ENCODE measurements around the gene FBLN5. TPM values are rescaled to one million over a fixed set of nuclear protein-coding genes. Genes with fewer than 3 reads are reported as not detected.

The FBLN5 gene
- total RNA-seq, 1 experiment from 2014 or later, result not detected

DNA sequence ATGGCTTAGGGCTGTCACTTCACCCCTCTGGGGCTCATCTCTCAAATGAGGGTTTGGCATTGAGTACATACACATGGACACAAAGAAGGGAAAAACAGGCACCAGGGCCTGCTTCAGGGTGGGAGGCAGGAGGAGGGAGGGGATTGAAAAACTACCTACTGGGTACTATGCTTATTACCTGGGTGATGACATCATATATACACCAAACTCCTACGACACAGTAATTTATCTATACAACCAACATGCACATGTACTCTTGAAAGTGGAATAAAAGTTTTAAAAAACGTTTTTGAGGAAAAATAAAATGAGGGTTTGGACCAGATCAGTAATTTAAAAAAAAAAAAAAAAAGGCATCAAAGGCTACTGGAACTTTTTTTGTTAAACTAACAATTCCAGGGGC lies 76.6 kb downstream of the FBLN5 start:
- no peaks in the 10 kb centered on the region for H3K27me3 ChIP-seq (ENCODE audit: insufficient read depth, low read depth)
- intact Hi-C loops (cut with micrococcal nuclease; ENCODE audit: unreplicated experiment), result no loop called here
- no peaks in the 10 kb centered on the region for H4K20me1 ChIP-seq (ENCODE audit: insufficient read depth)
- ChIA-PET CTCF (no interaction called here), POLR2A (ENCODE audit: unreplicated experiment) (no interaction called here)
- no peaks in the 10 kb centered on the region for H3K79me2 ChIP-seq (ENCODE audit: low read depth)
- H3K9me2 ChIP-seq (ENCODE audit: insufficient read depth), result no peaks in the 10 kb centered on the region
- H3K4me2 ChIP-seq, result no peak overlapping the region
- H3K27ac ChIP-seq, result no peak overlapping the region
- BruUV-seq (replicated peaks), result no TSS peak
- no peaks in the 10 kb centered on the region for H3K36me3 ChIP-seq (ENCODE audit: low read depth)
- TF ChIP-seq, protein P1, sequence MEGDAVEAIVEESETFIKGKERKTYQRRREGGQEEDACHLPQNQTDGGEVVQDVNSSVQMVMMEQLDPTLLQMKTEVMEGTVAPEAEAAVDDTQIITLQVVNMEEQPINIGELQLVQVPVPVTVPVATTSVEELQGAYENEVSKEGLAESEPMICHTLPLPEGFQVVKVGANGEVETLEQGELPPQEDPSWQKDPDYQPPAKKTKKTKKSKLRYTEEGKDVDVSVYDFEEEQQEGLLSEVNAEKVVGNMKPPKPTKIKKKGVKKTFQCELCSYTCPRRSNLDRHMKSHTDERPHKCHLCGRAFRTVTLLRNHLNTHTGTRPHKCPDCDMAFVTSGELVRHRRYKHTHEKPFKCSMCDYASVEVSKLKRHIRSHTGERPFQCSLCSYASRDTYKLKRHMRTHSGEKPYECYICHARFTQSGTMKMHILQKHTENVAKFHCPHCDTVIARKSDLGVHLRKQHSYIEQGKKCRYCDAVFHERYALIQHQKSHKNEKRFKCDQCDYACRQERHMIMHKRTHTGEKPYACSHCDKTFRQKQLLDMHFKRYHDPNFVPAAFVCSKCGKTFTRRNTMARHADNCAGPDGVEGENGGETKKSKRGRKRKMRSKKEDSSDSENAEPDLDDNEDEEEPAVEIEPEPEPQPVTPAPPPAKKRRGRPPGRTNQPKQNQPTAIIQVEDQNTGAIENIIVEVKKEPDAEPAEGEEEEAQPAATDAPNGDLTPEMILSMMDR (conservative IDR thresholded peaks at IDR 0.05), result no peak
- TF ChIP-seq EZH2 (IDR thresholded peaks at IDR 0.05; ENCODE audit: low read depth), result no peak
- peaks cover 11% of the 10 kb centered on the region; the same call in 1 of the 2 replicates for H3F3A ChIP-seq (ENCODE audit: insufficient read depth, low read depth)
- peaks cover 33% of the 10 kb centered on the region for H3K4me1 ChIP-seq (replicated peaks; ENCODE audit: insufficient read depth)
- no peak overlapping the region for H2AFZ ChIP-seq
- H3K4me3 ChIP-seq, result no peak overlapping the region
- no peak for DNase-seq
- H3K9me3 ChIP-seq (ENCODE audit: insufficient read depth, low read depth), result no peaks in the 10 kb centered on the region

DNA sequence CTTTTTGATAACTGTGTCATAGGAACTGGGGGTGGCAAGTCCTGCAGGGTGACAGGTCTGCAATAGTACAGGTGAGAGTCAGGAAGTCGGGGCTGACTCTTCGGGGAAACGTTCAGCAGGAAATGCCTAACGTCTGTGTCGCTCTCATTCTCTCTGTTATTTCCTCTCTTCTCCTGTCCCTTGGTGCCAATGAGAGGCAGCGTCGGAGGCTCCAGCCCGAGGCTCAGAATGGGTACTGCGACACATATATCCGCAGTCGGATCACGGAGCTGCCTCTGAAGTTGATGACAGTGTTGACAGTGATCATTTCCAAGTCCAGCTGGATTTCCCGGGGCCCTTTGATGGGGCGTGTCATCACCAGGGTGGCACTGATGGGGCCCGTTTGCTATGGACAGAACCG lies 77.5 kb downstream of the FBLN5 start:
- Histone ChIP-seq H3F3A (ENCODE audit: insufficient read depth, low read depth) (peaks cover 11% of the 10 kb centered on the region; the same call in 1 of the 2 replicates), H3K4me3 (no peak overlapping the region), H3K27me3 (ENCODE audit: insufficient read depth, low read depth) (no peaks in the 10 kb centered on the region), H3K27ac (no peak overlapping the region), H3K36me3 (ENCODE audit: low read depth) (no peaks in the 10 kb centered on the region), H3K79me2 (ENCODE audit: low read depth) (no peaks in the 10 kb centered on the region), H3K4me1 (replicated peaks; ENCODE audit: insufficient read depth) (peaks cover 33% of the 10 kb centered on the region), H2AFZ (no peak overlapping the region), H4K20me1 (ENCODE audit: insufficient read depth) (no peaks in the 10 kb centered on the region), H3K9me3 (ENCODE audit: insufficient read depth, low read depth) (no peaks in the 10 kb centered on the region), H3K4me2 (no peak overlapping the region), H3K9me2 (ENCODE audit: insufficient read depth) (no peaks in the 10 kb centered on the region)
- intact Hi-C loops (cut with micrococcal nuclease; ENCODE audit: unreplicated experiment), result no loop called here
- TF ChIP-seq EZH2 (IDR thresholded peaks at IDR 0.05; ENCODE audit: low read depth), result no peak
- TF ChIP-seq, protein P1 (conservative IDR thresholded peaks at IDR 0.05), result no peak
- CTCF ChIA-PET, result no interaction called here
- no TSS peak for BruUV-seq (replicated peaks)
- DNase-seq, result peak in 1 of 2 experiments; percentile 5
- POLR2A ChIA-PET (ENCODE audit: unreplicated experiment), result no interaction called here

DNA sequence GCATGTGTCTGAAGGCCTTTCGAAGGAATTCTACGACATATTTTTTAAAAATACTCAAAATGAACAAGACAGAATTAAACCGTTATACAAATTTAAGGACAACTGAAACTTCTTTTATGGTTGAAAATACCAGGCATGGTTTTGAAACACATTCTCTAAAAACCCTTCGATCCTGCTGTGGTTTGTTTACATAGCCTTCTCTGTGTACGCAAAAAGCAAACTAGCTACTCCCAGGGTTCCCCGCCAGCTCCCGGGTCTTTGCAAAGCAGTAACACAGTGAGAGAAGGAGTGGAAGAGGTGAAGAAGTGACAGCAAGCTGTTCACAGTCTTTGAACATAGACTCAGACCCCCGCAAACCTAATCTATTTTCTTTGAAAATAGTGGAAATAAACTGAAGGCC lies 77.9 kb downstream of the FBLN5 start:
- Histone ChIP-seq H3K36me3 (ENCODE audit: low read depth) (no peaks in the 10 kb centered on the region), H3K27ac (no peak overlapping the region), H2AFZ (no peak overlapping the region), H3F3A (ENCODE audit: insufficient read depth, low read depth) (peaks cover 11% of the 10 kb centered on the region; the same call in 1 of the 2 replicates), H3K9me3 (ENCODE audit: insufficient read depth, low read depth) (no peaks in the 10 kb centered on the region), H3K79me2 (ENCODE audit: low read depth) (no peaks in the 10 kb centered on the region), H4K20me1 (ENCODE audit: insufficient read depth) (no peaks in the 10 kb centered on the region), H3K4me1 (replicated peaks; ENCODE audit: insufficient read depth) (peaks cover 33% of the 10 kb centered on the region), H3K9me2 (ENCODE audit: insufficient read depth) (no peaks in the 10 kb centered on the region), H3K27me3 (ENCODE audit: insufficient read depth, low read depth) (no peaks in the 10 kb centered on the region), H3K4me3 (no peak overlapping the region), H3K4me2 (no peak overlapping the region)
- no peak for DNase-seq
- BruUV-seq (replicated peaks), result no TSS peak
- intact Hi-C loops (cut with micrococcal nuclease; ENCODE audit: unreplicated experiment), result no loop called here
- ChIA-PET CTCF (no interaction called here), POLR2A (ENCODE audit: unreplicated experiment) (no interaction called here)
- TF ChIP-seq, protein P1 (conservative IDR thresholded peaks at IDR 0.05), result no peak
- TF ChIP-seq EZH2 (IDR thresholded peaks at IDR 0.05; ENCODE audit: low read depth), result no peak

All from PC-9 (cell line).